C4-2B (cell line): ENCODE data around the gene KLK3.

Source experiments
- H3K27ac ChIP-seq: fragments of 450-650 bp; 2 replicates; pipeline ENCODE4 v1.5.1; 2017
- ZFX ChIP-seq: fragments of 450-650 bp; IDR thresholded peaks from 2 replicates; pipeline ENCODE4 v1.6.1; 2017
- TF ChIP-seq, protein P1 (sequence below): fragments of 450-650 bp; conservative IDR thresholded peaks from 2 replicates; pipeline ENCODE4 v1.5.1; 2017; ENCODE audit warnings: mild to moderate bottlenecking

Gene KLK3

GRCh38 chr19:50833117-50833801, 21.5 kb upstream of the KLK3 start, which contains the start of gene KLK15:
Gene KLK15, minus strand, starts transcription at chr19:50833574. Its CDS starts 2,082 bp downstream, at chr19:50831492.
- H3K27ac ChIP-seq, result 0 out of 2 replicates have a peak within 1 kb of the TSS, but pooled peaks have one; percentile 7
- TF ChIP-seq, protein P1, sequence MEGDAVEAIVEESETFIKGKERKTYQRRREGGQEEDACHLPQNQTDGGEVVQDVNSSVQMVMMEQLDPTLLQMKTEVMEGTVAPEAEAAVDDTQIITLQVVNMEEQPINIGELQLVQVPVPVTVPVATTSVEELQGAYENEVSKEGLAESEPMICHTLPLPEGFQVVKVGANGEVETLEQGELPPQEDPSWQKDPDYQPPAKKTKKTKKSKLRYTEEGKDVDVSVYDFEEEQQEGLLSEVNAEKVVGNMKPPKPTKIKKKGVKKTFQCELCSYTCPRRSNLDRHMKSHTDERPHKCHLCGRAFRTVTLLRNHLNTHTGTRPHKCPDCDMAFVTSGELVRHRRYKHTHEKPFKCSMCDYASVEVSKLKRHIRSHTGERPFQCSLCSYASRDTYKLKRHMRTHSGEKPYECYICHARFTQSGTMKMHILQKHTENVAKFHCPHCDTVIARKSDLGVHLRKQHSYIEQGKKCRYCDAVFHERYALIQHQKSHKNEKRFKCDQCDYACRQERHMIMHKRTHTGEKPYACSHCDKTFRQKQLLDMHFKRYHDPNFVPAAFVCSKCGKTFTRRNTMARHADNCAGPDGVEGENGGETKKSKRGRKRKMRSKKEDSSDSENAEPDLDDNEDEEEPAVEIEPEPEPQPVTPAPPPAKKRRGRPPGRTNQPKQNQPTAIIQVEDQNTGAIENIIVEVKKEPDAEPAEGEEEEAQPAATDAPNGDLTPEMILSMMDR, result no peak

DNA sequence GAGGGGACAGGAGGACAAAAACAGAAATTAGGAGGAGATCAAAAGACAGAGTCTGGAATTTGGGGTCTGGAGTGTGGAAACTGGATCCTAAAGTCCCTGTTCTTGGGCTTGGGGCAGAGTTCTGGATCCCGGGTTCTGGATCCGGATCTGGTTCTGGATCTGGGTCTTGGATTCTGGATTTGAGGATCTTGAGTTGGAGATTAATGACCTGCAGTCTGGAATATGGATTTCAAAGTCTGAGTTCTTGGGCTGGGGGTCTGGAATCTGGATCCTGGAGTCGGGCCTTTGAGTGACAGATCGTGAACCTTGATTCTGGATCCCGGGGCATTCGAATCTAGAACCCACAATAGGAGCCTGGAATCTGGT, 20.9 kb upstream of the KLK3 start:
- TF ChIP-seq, protein P1, result no peak
- TF ChIP-seq ZFX, result no peak
- 0 out of 2 replicates have a peak overlapping the region, but pooled peaks have one; percentile 7 for H3K27ac ChIP-seq

GRCh38 chr19:50835103-50835784, 19.5 kb upstream of the KLK3 start:
- TF ChIP-seq, protein P1, result no peak
- no peak for TF ChIP-seq ZFX
- H3K27ac ChIP-seq, result peak overlapping the region; percentile 100

GRCh38 chr19:50835785-50836542, 18.8 kb upstream of the KLK3 start:
- TF ChIP-seq, protein P1, result no peak
- TF ChIP-seq ZFX, result no peak
- H3K27ac ChIP-seq, result peak overlapping the region; percentile 100

DNA sequence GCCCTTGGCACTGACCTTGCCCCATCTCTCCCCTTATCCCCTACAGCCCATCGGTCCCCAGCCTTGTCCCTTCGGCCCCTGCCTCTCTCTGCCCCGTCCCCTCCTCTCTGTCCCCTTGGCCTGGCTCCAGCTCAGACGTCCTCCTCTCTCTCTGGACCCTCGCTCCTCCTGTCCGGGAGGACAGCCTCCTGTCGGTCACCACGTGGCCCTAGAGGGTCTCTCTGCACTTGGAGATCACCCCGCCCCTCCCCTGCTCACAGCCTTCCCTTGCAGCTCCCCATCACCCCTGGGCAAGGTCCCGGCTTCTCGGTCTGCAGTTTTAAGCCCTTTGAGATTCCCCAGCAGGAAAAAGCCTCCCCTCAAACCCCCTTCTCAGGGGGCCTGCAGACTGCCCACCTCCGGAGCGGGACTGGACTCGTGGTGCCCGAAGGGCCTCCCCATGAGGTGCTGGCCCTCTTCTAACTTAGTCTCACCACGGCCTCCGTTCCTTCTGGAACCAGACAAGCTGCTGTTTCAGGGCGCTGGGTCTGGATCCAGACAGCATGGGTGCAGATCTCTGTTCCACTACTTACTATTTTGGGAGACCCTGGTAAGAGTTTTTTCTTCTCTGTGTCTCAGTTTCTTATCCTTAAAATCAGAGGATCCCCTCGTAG, 18.0 kb upstream of the KLK3 start:
- TF ChIP-seq, protein P1, result no peak
- TF ChIP-seq ZFX, result no peak
- H3K27ac ChIP-seq, result peak overlapping the region; percentile 100

- TF ChIP-seq, protein P1, result no peak
- no peak for TF ChIP-seq ZFX
- peak overlapping the region; percentile 100 for H3K27ac ChIP-seq
Measured at GRCh38 chr19:50837300-50837699, 17.4 kb upstream of the KLK3 start.
